GM21576 (cell line): ENCODE data around the gene FAN1.

Experiments
- ATAC-seq: cut with Tn5 transposase; IDR thresholded peaks from one replicate; pipeline ENCODE4 v1.9.1; 2021; ENCODE audit warnings: mild to moderate bottlenecking, moderate library complexity; ENCODE audit not compliant: unreplicated experiment

The FAN1 gene

GRCh38 chr15:30919877-30920550 lies 16.3 kb downstream of the FAN1 start:
- no peak for ATAC-seq

GRCh38 chr15:30921106-30921505 lies 17.4 kb downstream of the FAN1 start:
- ATAC-seq = no peak

GRCh38 chr15:30921781-30922479 lies 18.2 kb downstream of the FAN1 start:
- no peak for ATAC-seq

GRCh38 chr15:30922480-30923311 lies 19.0 kb downstream of the FAN1 start:
- no peak for ATAC-seq

GRCh38 chr15:30923429-30923828 lies 19.7 kb downstream of the FAN1 start:
- ATAC-seq = no peak

- no peak for ATAC-seq
These were observed 20.6 kb downstream of the FAN1 start for GRCh38 chr15:30924353-30924752.

- no peak for ATAC-seq
These were observed 22.0 kb downstream of the FAN1 start for GRCh38 chr15:30925686-30926085.

GRCh38 chr15:30926161-30926560 lies 22.4 kb downstream of the FAN1 start:
- ATAC-seq = no peak

- ATAC-seq = no peak
These were observed 23.5 kb downstream of the FAN1 start for GRCh38 chr15:30927148-30927761.

- no peak for ATAC-seq
These were observed 24.4 kb downstream of the FAN1 start for GRCh38 chr15:30928076-30928475.

- no peak for ATAC-seq
These were observed 25.5 kb downstream of the FAN1 start for GRCh38 chr15:30929064-30929669.

GRCh38 chr15:30929982-30930381 lies 26.3 kb downstream of the FAN1 start:
- no peak for ATAC-seq

- no peak for ATAC-seq
These were observed 26.7 kb downstream of the FAN1 start for GRCh38 chr15:30930422-30930821.

- no peak for ATAC-seq
These were observed 29.6 kb downstream of the FAN1 start for GRCh38 chr15:30933293-30933692.

- ATAC-seq = no peak
These were observed 35.4 kb downstream of the FAN1 start for GRCh38 chr15:30939161-30939560.

GRCh38 chr15:30940359-30940758 lies 36.6 kb downstream of the FAN1 start:
- no peak for ATAC-seq

GRCh38 chr15:30941520-30941919 lies 37.8 kb downstream of the FAN1 start:
- ATAC-seq = no peak

GRCh38 chr15:30943654-30944335 lies 40.1 kb downstream of the FAN1 start:
- no peak for ATAC-seq

- ATAC-seq = no peak
These were observed 49.5 kb downstream of the FAN1 start for GRCh38 chr15:30953183-30953582.

GRCh38 chr15:30953731-30954378 lies 50.1 kb downstream of the FAN1 start:
- ATAC-seq = no peak
